HUDEP-2 (cell line): Measurements from ENCODE around the gene CENPB.

Source experiments
- DNase-seq, 76 experiments: peaks; one replicate each; lab custom pipeline; 2025; ENCODE audit not compliant: unreplicated experiment in 76 of 76; lab: John Stamatoyannopoulos, UW

Gene CENPB

GRCh38 chr20:3811467-3812258 is 25.1 kb upstream of the CENPB start:
- peak in 74 of 76 experiments; percentile 46 to 99 (median 96) for DNase-seq

DNA sequence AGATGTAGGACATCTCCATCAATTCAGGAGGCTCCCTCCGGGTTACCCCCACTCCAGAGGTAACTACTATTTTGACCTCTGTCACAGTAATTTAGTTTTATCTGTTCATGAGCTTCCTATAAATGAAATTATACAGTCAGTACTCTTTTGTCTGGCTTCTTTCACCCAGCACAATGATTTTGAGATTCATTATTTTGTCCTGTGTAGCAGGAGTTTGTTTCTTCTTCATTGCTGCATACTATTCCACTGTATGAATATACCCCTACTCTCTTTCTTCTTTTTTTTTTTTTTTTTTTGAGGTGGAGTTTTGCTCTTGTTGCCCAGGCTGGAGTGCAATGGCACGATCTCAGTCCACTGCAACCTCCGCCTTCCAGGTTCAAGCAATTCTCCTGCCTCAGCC is 22.0 kb upstream of the CENPB start:
- no peak for DNase-seq

DNA sequence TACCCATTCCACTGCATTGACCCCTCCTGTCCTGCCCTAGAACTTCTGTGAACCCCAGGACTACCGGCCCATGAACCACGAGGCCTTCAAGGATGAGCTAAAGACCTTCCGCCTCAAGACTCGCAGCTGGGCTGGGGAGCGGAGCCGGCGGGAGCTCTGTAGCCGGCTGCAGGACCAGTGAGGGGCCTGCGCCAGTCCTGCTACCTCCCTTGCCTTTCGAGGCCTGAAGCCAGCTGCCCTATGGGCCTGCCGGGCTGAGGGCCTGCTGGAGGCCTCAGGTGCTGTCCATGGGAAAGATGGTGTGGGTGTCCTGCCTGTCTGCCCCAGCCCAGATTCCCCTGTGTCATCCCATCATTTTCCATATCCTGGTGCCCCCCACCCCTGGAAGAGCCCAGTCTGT is 18.2 kb upstream of the CENPB start:
- DNase-seq, result no peak

DNA sequence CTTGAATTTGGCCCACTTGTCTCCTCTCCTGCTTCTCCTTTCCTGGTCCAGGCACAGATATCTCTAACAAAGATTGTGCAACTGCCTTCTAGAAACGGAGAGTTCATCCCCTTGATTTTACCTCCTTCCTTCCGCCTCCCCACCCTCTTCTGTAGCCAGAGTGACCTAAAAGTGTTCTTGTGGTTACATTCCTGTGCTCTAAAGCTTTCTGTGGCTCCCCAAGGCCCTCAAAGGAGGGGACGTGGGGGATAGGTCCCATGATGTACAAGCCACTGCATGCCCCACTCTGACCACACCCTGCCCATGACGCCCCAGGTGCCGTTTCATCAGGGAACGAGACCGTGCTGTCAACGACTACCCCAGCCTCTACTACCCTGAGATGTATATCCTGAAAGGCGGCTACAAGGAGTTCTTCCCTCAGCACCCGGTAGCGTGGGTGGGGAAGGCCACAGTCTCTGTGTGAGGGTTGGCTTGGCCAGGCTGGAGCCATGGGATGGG is 17.8 kb upstream of the CENPB start:
- DNase-seq, result no peak

- DNase-seq, result no peak
Measured at GRCh38 chr20:3803854-3804253, 17.3 kb upstream of the CENPB start.

DNA sequence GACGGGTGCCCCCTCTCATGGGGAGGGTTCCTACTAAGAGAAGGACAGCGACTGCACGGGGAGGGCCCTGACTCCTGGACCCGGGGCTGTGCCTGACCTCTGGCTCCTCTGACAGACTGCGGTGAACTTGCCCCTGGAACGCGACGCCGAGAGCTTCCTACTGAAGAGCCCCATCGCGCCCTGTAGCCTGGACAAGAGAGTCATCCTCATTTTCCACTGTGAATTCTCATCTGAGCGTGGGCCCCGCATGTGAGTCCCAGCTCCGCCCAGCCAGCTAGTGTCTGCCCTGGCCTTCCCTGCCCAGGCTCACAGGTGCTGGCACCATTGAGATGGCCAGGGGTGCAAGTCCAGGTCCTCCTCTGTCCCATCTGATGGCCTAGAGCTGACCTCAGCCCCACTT is 16.7 kb upstream of the CENPB start:
- DNase-seq, result no peak

GRCh38 chr20:3802524-3803239 is 16.1 kb upstream of the CENPB start:
- no peak for DNase-seq

DNA sequence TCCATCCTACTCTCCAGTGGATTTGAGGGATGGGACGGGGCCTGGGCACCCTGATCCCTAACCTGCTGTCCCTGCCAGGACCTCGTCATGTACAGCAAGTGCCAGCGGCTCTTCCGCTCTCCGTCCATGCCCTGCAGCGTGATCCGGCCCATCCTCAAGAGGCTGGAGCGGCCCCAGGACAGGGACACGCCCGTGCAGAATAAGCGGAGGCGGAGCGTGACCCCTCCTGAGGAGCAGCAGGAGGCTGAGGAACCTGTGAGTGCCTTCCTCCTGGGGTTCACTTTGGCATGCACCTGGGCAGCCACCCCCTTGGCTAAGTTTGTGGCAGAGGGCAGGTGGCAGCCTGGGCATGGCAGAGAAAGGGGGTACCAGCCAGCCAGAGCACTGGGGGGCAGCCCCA is 15.3 kb upstream of the CENPB start:
- DNase-seq, result no peak

- no peak for DNase-seq
Measured at GRCh38 chr20:3801299-3801698, 14.8 kb upstream of the CENPB start.

DNA sequence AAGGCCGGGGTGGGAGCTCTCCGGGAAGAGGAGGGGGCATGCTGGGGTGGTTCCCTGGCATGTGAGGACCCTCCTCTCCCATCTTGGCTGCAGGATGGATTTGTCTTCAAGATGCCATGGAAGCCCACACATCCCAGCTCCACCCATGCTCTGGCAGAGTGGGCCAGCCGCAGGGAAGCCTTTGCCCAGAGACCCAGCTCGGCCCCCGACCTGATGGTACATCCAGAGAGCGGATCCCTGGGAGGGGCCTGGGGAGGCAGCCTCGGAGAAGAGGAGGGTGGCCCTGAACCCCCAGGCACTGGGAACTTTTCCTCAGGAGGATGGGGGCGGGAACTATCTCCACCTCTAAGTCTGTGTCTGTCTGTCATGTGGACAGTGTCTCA is 14.3 kb upstream of the CENPB start:
- DNase-seq, result no peak

DNA sequence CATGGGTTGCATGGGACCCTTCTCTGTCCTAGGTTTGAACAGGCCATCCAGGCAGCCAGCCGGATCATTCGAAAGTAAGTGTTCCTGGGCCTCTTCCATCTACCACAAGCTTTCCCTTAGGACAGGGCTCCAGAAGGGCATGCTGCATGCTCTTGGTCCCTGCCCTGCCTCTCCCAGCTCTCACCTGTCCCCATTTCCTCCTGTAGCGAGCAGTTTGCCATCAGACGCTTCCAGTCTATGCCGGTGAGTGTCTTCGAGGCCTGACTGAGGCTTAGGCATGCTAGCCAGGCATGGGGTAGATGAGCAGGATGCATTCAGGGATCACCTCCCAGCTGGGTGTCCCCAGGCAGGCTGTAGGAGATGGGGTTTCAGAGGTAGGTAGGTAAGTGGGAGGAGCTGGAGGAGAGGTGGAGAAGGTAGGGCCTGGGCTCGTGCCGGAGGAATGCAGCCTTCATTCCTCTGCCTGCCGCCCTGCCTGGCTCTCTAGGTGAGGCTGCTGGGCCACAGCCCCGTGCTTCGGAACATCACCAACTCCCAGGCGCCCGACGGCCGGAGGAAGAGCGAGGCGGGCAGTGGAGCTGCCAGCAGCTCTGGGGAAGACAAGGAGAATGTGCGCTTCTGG is 13.8 kb upstream of the CENPB start:
- no peak for DNase-seq

- no peak for DNase-seq
Measured at GRCh38 chr20:3798908-3799248, 12.3 kb upstream of the CENPB start.

DNA sequence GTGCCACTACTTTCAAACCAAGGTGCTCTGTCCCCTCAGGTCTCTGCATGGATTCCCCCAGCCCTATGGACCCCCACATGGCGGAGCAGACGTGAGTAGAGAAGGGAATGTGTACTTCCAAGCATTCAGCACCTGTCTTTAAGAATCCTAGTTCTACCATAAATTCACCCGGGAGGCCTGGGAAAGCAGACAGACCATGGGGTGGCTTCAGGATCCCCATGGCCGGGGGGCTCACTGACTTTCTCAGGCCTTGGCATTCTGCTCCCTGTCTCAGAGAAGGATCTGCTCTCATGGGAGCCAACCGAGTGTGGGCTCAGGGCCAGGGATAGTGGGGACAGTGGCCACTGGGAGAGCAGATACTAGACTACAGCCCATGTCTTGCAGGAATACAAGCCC is 11.8 kb upstream of the CENPB start:
- DNase-seq, result no peak

DNA sequence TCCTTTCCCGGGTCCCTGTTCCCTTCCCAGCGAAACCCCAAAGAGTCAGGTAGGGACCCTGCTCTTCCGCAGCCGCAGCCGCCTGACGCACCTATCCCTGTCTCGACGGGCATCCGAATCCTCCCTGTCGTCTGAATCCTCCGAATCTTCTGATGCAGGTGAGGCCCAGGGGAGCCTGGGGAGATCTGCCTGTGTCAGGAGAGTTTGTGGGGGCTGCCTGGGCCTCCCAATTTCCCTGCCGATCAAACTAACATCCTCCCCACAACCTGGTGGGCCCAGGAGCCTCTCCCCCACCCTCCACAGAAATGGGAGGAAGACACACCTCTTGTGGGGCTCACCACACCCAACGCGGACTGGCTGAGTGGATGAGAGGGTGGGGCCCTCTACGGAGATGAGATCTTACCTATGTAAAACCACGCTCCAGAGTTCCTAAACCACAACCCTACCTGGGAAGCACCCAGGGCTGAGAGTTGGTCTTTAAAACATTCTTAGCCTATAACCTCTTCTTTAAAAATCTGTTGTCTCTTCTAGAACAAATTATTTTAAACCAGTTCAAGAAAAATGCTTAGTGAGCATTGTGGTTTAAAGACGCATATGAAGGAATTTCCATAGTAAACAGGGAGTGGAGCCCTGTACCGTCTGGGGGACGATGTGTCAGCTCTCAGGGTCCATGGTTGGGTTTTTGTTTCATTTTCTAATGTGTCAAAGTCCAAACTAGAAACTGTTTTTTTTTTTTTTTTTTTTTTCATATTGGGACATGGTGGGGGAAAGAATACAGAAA is 11.2 kb upstream of the CENPB start:
- DNase-seq, result peak in 8 of 76 experiments; percentile 4 to 31 (median 16)

- DNase-seq, result no peak
Measured at GRCh38 chr20:3797226-3797545, 10.6 kb upstream of the CENPB start.

- no peak for DNase-seq
Measured at GRCh38 chr20:3796477-3797225, 10.1 kb upstream of the CENPB start.

DNA sequence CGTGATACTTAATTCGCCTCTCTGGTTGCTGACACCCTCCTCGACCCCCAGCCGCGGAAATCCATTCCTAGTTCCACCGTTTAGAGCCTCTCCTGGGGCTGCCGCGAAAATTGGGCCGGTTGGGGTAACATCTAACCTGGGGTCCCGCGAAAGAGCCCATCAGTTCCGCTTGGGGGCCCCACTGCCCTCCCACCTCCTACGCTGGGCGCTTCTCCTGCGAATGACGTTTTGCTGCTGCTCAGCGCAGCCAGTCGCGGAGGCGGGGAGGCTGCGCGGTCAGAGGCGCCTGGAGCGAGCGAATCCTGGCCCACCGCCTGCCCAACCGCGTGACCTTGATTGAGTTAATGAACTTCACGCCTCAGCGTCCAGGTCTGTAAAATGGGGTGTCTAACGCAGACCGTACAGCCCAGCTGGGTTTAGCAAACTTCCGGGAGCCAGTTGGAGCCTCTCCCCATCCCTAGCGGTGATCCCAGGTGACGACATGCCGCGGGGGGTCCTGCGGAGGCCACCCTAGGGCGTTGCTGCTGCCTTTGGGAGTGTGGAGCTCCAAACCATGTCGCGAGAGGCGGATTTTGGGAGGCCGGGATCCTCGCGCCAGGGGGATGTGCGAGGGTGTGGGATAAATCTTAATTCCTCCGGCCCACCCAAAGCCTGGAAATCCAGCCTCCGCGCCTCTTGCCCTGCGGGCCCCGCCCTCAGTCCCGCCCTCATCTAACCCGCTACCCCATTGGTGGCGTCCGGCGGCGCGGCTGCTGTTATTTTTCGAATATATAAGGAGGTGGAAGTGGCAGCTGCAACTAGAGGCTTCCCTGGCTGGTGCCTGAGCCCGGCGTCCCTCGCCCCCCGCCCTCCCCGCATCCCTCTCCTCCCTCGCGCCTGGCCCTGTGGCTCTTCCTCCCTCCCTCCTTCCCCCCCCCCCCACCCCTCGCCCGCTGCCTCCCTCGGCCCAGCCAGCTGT is 9.2 kb upstream of the CENPB start, which contains the start of gene CDC25B:
Gene CDC25B (plus strand): TSS at position 800 of the 958 bp plus-strand sequence. CDS start 222 bp downstream, outside the sequence.
- DNase-seq, result peak in 72 of 76 experiments; percentile 39 to 94 (median 80)

- DNase-seq, result no peak
Measured at GRCh38 chr20:3794701-3795420, 8.3 kb upstream of the CENPB start.
